Neural cell (in vitro differentiated cells): ENCODE results near the gene JMJD6. TPM values are rescaled to one million over a fixed set of nuclear protein-coding genes. Genes with fewer than 3 reads are reported as not detected.

Experiments used
- H2AFZ ChIP-seq: fragments of 200-600, 300-800 bp; sonication (generic), shearing (Covaris generic); 2 replicates; pipeline ENCODE4 v1.6.0; 2014; ENCODE audit warnings: low read depth, mild to moderate bottlenecking, antibody characterized with exemption, low read length, moderate library complexity
- H3F3A ChIP-seq: fragments of 200-600 bp; shearing (Covaris generic); 2 replicates; pipeline ENCODE4 v1.6.1; 2016; ENCODE audit warnings: mild to moderate bottlenecking, moderate library complexity, mixed read lengths, antibody characterized with exemption, low read length; ENCODE audit not compliant: insufficient read depth, poor library complexity, severe bottlenecking
- H3K27ac ChIP-seq: fragments of 200-600, 300-800 bp; sonication (generic), shearing (Covaris generic); 2 replicates; pipeline ENCODE4 v1.5.1; 2014; ENCODE audit warnings: mild to moderate bottlenecking, low read length, moderate library complexity
- H3K27me3 ChIP-seq: fragments of 300-800, 200-600 bp; sonication (generic), shearing (Covaris generic); 2 replicates; pipeline ENCODE4 v1.6.0; 2014; ENCODE audit warnings: mild to moderate bottlenecking, low read depth, low read length, moderate library complexity; ENCODE audit not compliant: insufficient read depth
- H3K36me3 ChIP-seq: fragments of 300-800, 200-600 bp; sonication (generic), shearing (Covaris generic); 2 replicates; pipeline ENCODE4 v1.5.1; 2014; ENCODE audit warnings: mild to moderate bottlenecking, antibody characterized with exemption, low read length, moderate library complexity; ENCODE audit not compliant: insufficient read depth
- H3K4me2 ChIP-seq: fragments of 300-800, 200-600 bp; sonication (generic), shearing (Covaris generic); 2 replicates; pipeline ENCODE4 v1.6.0; 2014; ENCODE audit warnings: mild to moderate bottlenecking, low read length
- H3K4me3 ChIP-seq: fragments of 300-800, 200-600 bp; sonication (generic), shearing (Covaris generic); 2 replicates; pipeline ENCODE4 v1.5.1; 2014; ENCODE audit warnings: mild to moderate bottlenecking, low read length, moderate library complexity
- H3K79me2 ChIP-seq: fragments of 200-600 bp; shearing (Covaris generic); replicated peaks from 2 replicates; pipeline ENCODE4 v1.6.0; 2014; ENCODE audit warnings: mild to moderate bottlenecking, low read length, moderate library complexity; ENCODE audit not compliant: insufficient read depth
- H3K9ac ChIP-seq: fragments of 300-800, 200-600 bp; sonication (generic), shearing (Covaris generic); 2 replicates; pipeline ENCODE4 v1.6.1; 2016; ENCODE audit warnings: mild to moderate bottlenecking, low read length, mixed read lengths
- H3K9me2 ChIP-seq: fragments of 200-600 bp; shearing (Covaris generic); 2 replicates; pipeline ENCODE4 v1.6.1; 2016; ENCODE audit warnings: mild to moderate bottlenecking, low read length, mixed read lengths; ENCODE audit not compliant: insufficient read depth
- H3K9me3 ChIP-seq: fragments of 200-600, 300-800 bp; sonication (generic), shearing (Covaris generic); 2 replicates; pipeline ENCODE4 v1.6.1; 2016; ENCODE audit warnings: mild to moderate bottlenecking, mixed run types, low read length, moderate library complexity, mixed read lengths
- H4K20me1 ChIP-seq: fragments of 200-600 bp; shearing (Covaris generic); 2 replicates; pipeline ENCODE4 v1.6.1; 2016; ENCODE audit warnings: mild to moderate bottlenecking, mixed run types; ENCODE audit not compliant: insufficient read depth
- CTCF ChIP-seq: fragments of 450-650 bp; IDR thresholded peaks from 2 replicates; pipeline ENCODE4 v1.5.1; 2014; ENCODE audit warnings: antibody characterized with exemption, mild to moderate bottlenecking, moderate library complexity; ENCODE audit not compliant: poor library complexity, severe bottlenecking
- EP300 ChIP-seq: fragments of 450-650 bp; conservative IDR thresholded peaks from 2 replicates; pipeline ENCODE4 v1.6.1; 2014; ENCODE audit warnings: antibody characterized with exemption, mild to moderate bottlenecking, moderate library complexity; ENCODE audit not compliant: poor library complexity, severe bottlenecking
- EZH2 ChIP-seq: fragments of 200-600, 300-800 bp; shearing (Covaris generic), sonication (generic); IDR thresholded peaks from 2 replicates; pipeline ENCODE4 v1.6.1; 2014; ENCODE audit warnings: antibody characterized with exemption, low read length, borderline replicate concordance, mild to moderate bottlenecking; ENCODE audit not compliant: insufficient read depth, poor library complexity, severe bottlenecking
- MXI1 ChIP-seq: fragments of 450-650 bp; conservative IDR thresholded peaks from 2 replicates; pipeline ENCODE4 v1.6.1; 2014; ENCODE audit warnings: antibody characterized with exemption, mild to moderate bottlenecking; ENCODE audit not compliant: poor library complexity, severe bottlenecking
- POLR2AphosphoS5 ChIP-seq: IDR thresholded peaks from 2 replicates; pipeline ENCODE4 v1.6.1; 2012
- RAD21 ChIP-seq: fragments of 450-650 bp; conservative IDR thresholded peaks from 2 replicates; pipeline ENCODE4 v1.6.1; 2014; ENCODE audit warnings: antibody characterized with exemption, mild to moderate bottlenecking, moderate library complexity
- SMC3 ChIP-seq: fragments of 450-650 bp; conservative IDR thresholded peaks from 2 replicates; pipeline ENCODE4 v1.6.1; 2014; ENCODE audit warnings: antibody characterized with exemption, mild to moderate bottlenecking, moderate library complexity; ENCODE audit not compliant: poor library complexity
- TAF1 ChIP-seq: IDR thresholded peaks from 2 replicates; pipeline ENCODE4 v1.6.1; 2012; ENCODE audit warnings: low read depth
- polyA plus RNA-seq: library from polyadenylated mRNA; depleted of rRNA; stranded (reverse); fragments of >200 nt; gene quantifications from 2 replicates; pipeline ENCODE4 v1.2.3, GENCODE V29; 2014
- small RNA-seq, 3 experiments: library from RNA; depleted of rRNA; stranded (forward); fragments of <200 nt; gene quantifications; one replicate each; pipeline ENCODE3, GENCODE V24; 2012

Gene JMJD6
- polyA plus RNA-seq, 1 donor from 2014 or later: 21.7 TPM

GRCh38 chr17:76670020-76670717, 56.2 kb downstream of the JMJD6 start:
- H3K36me3 ChIP-seq: no peaks in the 10 kb centered on the region
- H3K9ac ChIP-seq: no peak overlapping the region
- no peaks in the 10 kb centered on the region for H3K27me3 ChIP-seq
- no peak for TF ChIP-seq POLR2AphosphoS5
- no peak for TF ChIP-seq CTCF
- no peak for TF ChIP-seq MXI1
- no peak for TF ChIP-seq RAD21
- TF ChIP-seq TAF1: no peak
- no peak for TF ChIP-seq SMC3
- TF ChIP-seq EP300: no peak
- TF ChIP-seq EZH2: no peak
- no peak overlapping the region for H3K27ac ChIP-seq
- H3K9me3 ChIP-seq: no peaks in the 10 kb centered on the region
- H2AFZ ChIP-seq: peak overlapping the region; percentile 98
- no peak overlapping the region for H3K4me3 ChIP-seq
- no peaks in the 10 kb centered on the region for H3F3A ChIP-seq
- H3K79me2 ChIP-seq: no peaks in the 10 kb centered on the region
- H3K4me2 ChIP-seq: no peak overlapping the region
- H3K9me2 ChIP-seq: no peaks in the 10 kb centered on the region
- H4K20me1 ChIP-seq: no peaks in the 10 kb centered on the region

Small RNA genes within 50 kb of the gene (small RNA-seq; reads per million reads assigned to genes)
- 0 reads per million in 3 experiments for gene AC005837.3
- 0 reads per million in 3 experiments for gene RF02271
- gene RNU6-97P: 0 reads per million in 3 experiments
- gene RNY4P36: 0 to 0.59 (median 0.03) reads per million in 3 experiments

Other genes with a start within 250 kb of the JMJD6 start
- gene RHBDF2, start 225.2 kb downstream of the JMJD6 start, polyA plus RNA-seq: not detected in 2 replicates
- 9.6 and 12.9 TPM in 2 replicates for gene CYGB, start 188.9 kb downstream of the JMJD6 start, polyA plus RNA-seq
- gene PRCD, start 186.6 kb downstream of the JMJD6 start, polyA plus RNA-seq: 13.2 and 22.5 TPM in 2 replicates
- gene ST6GALNAC2, start 140.7 kb downstream of the JMJD6 start, polyA plus RNA-seq: not detected in 2 replicates
- gene ST6GALNAC1, start 82.8 kb downstream of the JMJD6 start, polyA plus RNA-seq: not detected in 2 replicates
- gene MXRA7, start 15.6 kb downstream of the JMJD6 start, polyA plus RNA-seq: 137 and 143 TPM in 2 replicates
- gene METTL23, start 233 bp upstream of the JMJD6 start, polyA plus RNA-seq: 53.3 and 59.8 TPM in 2 replicates
- gene SRSF2, start 10.7 kb upstream of the JMJD6 start, polyA plus RNA-seq: 350 and 355 TPM in 2 replicates
- gene MFSD11, start 11.5 kb upstream of the JMJD6 start, polyA plus RNA-seq: 36.1 and 43.1 TPM in 2 replicates
- gene MGAT5B, start 141.8 kb upstream of the JMJD6 start, polyA plus RNA-seq: 8.8 and 17.6 TPM in 2 replicates